Endothelial cell of umbilical vein (primary cell): ENCODE measurements around the gene PKD2L1. TPM values are rescaled to one million over a fixed set of nuclear protein-coding genes. Genes with fewer than 3 reads are reported as not detected.

Source experiments
- BruUV-seq: library from RNA; stranded (reverse); fragments of 400-500 nt; replicated peaks from 2 replicates; lab custom pipeline; 2021; lab: Mats Ljungman, UMichigan
- CTCF ChIA-PET: fragments of 300-600, 350-600 bp; sonication (Branson Sonifier 250); formaldehyde crosslinking; loops from one replicate; lab custom pipeline; 2021; ENCODE audit warnings: antibody characterized with exemption, inconsistent platforms; lab: Charles Lee
- POLR2A ChIA-PET: fragments of 300-600, 350-600 bp; sonication (Branson Sonifier 250); formaldehyde crosslinking; loops from one replicate; lab custom pipeline; 2021; ENCODE audit warnings: antibody characterized with exemption, inconsistent platforms; lab: Charles Lee
- DNase-seq: peaks from one replicate; pipeline ENCODE4 v3.0.0-alpha.2; 2011; ENCODE audit warnings: low read depth, low spot score
- FAIRE-seq: peaks from 2 replicates; lab custom pipeline; 2011; peaks lifted over from hg19 to GRCh38; lab: Jason Lieb, UNC
- H2AFZ ChIP-seq: 2 replicates; pipeline ENCODE4 v1.6.0; 2012; ENCODE audit warnings: low read depth, low read length, control low read depth, inconsistent platforms
- H3K27ac ChIP-seq: 2 replicates; pipeline ENCODE4 v1.5.1; 2011; ENCODE audit warnings: low read depth, mild to moderate bottlenecking, control low read depth, low read length, moderate library complexity; ENCODE audit not compliant: insufficient read depth
- H3K27me3 ChIP-seq, 2 experiments: 2 replicates each; pipeline versions ENCODE4 v1.6.0 to v1.6.1; 2011; ENCODE audit warnings: low read length in 2 of 2, mixed read lengths in 1 of 2; ENCODE audit not compliant: control insufficient read depth in 2 of 2, insufficient read depth in 2 of 2
- H3K36me3 ChIP-seq, 2 experiments: 2 replicates in 1 of 2; 3 replicates in 1 of 2; pipeline ENCODE4 v1.5.1; 2011; ENCODE audit warnings: low read length in 2 of 2, mild to moderate bottlenecking in 1 of 2, moderate library complexity in 1 of 2; ENCODE audit not compliant: control insufficient read depth in 2 of 2, insufficient read depth in 2 of 2; ENCODE audit errors: extremely low read depth in 1 of 2
- H3K4me1 ChIP-seq: 3 replicates; pipeline ENCODE4 v1.5.1; 2011; ENCODE audit warnings: mild to moderate bottlenecking, low read length; ENCODE audit not compliant: control insufficient read depth, insufficient read depth; ENCODE audit errors: extremely low read depth
- H3K4me2 ChIP-seq: 2 replicates; pipeline ENCODE4 v1.6.1; 2011; ENCODE audit warnings: low read length, control low read depth, mixed read lengths; ENCODE audit not compliant: insufficient read depth
- H3K4me3 ChIP-seq, 3 experiments: fragments of 200-600 bp in 1 of 3; sonication (generic), shearing (Covaris generic) in 1 of 3; replicated peaks in 1 of 3; 2 replicates each; pipeline ENCODE4 v1.5.1; 2011 to 2016; ENCODE audit warnings: control low read depth in 3 of 3, low read length in 3 of 3, mild to moderate bottlenecking in 2 of 3, inconsistent platforms in 1 of 3, low read depth in 1 of 3, moderate library complexity in 1 of 3; ENCODE audit not compliant: insufficient read depth in 1 of 3
- H3K79me2 ChIP-seq: 2 replicates; pipeline ENCODE4 v1.6.0; 2012; ENCODE audit warnings: low read length, inconsistent platforms; ENCODE audit not compliant: control insufficient read depth, insufficient read depth
- H3K9ac ChIP-seq: replicated peaks from 2 replicates; pipeline ENCODE3; 2011; ENCODE audit warnings: low read length, control low read depth; ENCODE audit not compliant: insufficient read depth; ENCODE audit errors: extremely low read depth
- H3K9me1 ChIP-seq: replicated peaks from 3 replicates; pipeline ENCODE4 v1.6.0; 2011; ENCODE audit warnings: mild to moderate bottlenecking, low read length; ENCODE audit not compliant: control insufficient read depth, insufficient read depth; ENCODE audit errors: extremely low read depth
- H3K9me3 ChIP-seq: replicated peaks from 2 replicates; pipeline ENCODE4 v1.5.1; 2012; ENCODE audit warnings: low read length, inconsistent platforms; ENCODE audit not compliant: control insufficient read depth, insufficient read depth
- H4K20me1 ChIP-seq: replicated peaks from 2 replicates; pipeline ENCODE3; 2011; ENCODE audit warnings: mild to moderate bottlenecking, low read length; ENCODE audit not compliant: control insufficient read depth, insufficient read depth; ENCODE audit errors: extremely low read depth
- GATA2 ChIP-seq: IDR thresholded peaks from 2 replicates; pipeline ENCODE4 v1.7.0; 2011; ENCODE audit warnings: low read depth, mild to moderate bottlenecking, moderate library complexity, mixed read lengths, low read length; ENCODE audit not compliant: insufficient read length, insufficient read depth
- JUN ChIP-seq: IDR thresholded peaks from 2 replicates; pipeline ENCODE4 v1.6.1; 2011; ENCODE audit warnings: borderline replicate concordance, low read depth; ENCODE audit not compliant: insufficient read length, insufficient read depth
- dilution Hi-C: fragments of 300-500 bp; cut with MboI; formaldehyde crosslinking; loops from one replicate; pipeline ENCODE4 v1.15.0; 2019; ENCODE audit warnings: low sequenced_read_pairs; ENCODE audit not compliant: extremely low pct_ligation_motif_present
- intact Hi-C: fragments of 100-400 bp; cut with micrococcal nuclease; formaldehyde crosslinking; loops from one replicate; pipeline ENCODE4 v1.10.0; 2022
- polyA plus RNA-seq, 4 experiments: library from polyadenylated mRNA; depleted of rRNA in 3 of 4; stranded (reverse) in 3 of 4; unstranded in 1 of 4; fragments of >200 nt; gene quantifications; 2 replicates each; pipeline versions ENCODE4 v1.2.1 to v1.2.3, GENCODE V29; 2011 to 2012; ENCODE audit warnings: missing spikeins in 1 of 4
- total RNA-seq: library from RNA; stranded (reverse); gene quantifications from 2 replicates; pipeline ENCODE4 v1.2.3, GENCODE V29; 2021
- TF ChIP-seq, protein P1 (sequence below): IDR thresholded peaks from 2 replicates; pipeline ENCODE4 v1.6.1; 2011; ENCODE audit not compliant: insufficient read depth, insufficient read length
- TF ChIP-seq, protein P2 (sequence below), 2 donors: IDR thresholded peaks; 1 replicate in 1 of 2; 2 replicates in 1 of 2; pipeline ENCODE4 v1.5.1; 2011; ENCODE audit warnings: low read length in 2 of 2, mild to moderate bottlenecking in 2 of 2, moderate library complexity in 2 of 2, control low read depth in 1 of 2, inconsistent platforms in 1 of 2, low read depth in 1 of 2; ENCODE audit not compliant: insufficient read depth in 1 of 2; ENCODE audit errors: extremely low read depth in 1 of 2

Gene PKD2L1
- total and polyA plus RNA-seq, 2 donors (not counting 3 experiments of a cell fraction or from before 2014, with no cell fraction given): not detected

DNA sequence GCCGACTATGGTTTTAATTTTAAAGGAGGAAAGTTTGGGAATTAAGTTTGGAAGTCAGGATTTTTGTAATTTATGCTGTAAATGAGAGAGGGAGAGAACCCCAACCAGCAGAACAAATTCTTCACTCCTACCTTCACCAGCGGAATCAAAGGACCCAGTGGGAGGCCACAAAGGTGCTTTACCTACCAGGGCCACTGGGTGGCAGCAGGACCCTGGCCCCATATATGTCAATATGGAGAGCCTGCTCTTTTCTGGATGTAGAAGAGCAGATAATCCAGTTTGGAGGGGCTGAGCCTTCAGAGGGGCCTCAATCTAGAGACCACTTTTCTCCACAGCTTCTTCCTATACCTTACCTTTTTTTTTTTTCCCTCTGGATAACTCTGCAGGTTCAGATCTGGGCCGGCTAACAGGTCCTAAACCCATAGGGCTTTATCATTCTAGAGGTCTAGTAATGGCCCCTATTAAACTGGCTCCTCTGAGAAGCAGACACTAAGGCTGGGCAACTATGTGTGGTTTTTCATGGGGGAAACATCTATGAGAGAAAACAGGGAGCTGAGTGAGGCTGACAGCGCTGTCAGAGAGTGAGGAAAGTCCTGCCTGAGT lies 8.5 kb upstream of the PKD2L1 start:
- Histone ChIP-seq H3K4me3 (no peak overlapping the region), H3K79me2 (no peaks in the 10 kb centered on the region), H2AFZ (no peak overlapping the region), H3K4me1 (no peaks in the 10 kb centered on the region), H3K9me3 (no peaks in the 10 kb centered on the region), H3K9ac (no peak overlapping the region), H3K36me3 (no peaks in the 10 kb centered on the region), H4K20me1 (no peaks in the 10 kb centered on the region), H3K9me1 (no peaks in the 10 kb centered on the region), H3K27ac (no peak overlapping the region), H3K4me2 (no peak overlapping the region), H3K27me3 (peaks cover 7 to 8% of the 10 kb centered on the region in 2 experiments)
- dilution Hi-C loops (no loop called here), intact Hi-C loops (loop anchor here (1.0 to 2.0 kb wide), 4 partner anchors 95 to 492 kb away; partner anchors contain the start of gene SEC31B)
- TF ChIP-seq, protein P1, sequence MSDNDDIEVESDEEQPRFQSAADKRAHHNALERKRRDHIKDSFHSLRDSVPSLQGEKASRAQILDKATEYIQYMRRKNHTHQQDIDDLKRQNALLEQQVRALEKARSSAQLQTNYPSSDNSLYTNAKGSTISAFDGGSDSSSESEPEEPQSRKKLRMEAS: no peak
- TF ChIP-seq, protein P2, sequence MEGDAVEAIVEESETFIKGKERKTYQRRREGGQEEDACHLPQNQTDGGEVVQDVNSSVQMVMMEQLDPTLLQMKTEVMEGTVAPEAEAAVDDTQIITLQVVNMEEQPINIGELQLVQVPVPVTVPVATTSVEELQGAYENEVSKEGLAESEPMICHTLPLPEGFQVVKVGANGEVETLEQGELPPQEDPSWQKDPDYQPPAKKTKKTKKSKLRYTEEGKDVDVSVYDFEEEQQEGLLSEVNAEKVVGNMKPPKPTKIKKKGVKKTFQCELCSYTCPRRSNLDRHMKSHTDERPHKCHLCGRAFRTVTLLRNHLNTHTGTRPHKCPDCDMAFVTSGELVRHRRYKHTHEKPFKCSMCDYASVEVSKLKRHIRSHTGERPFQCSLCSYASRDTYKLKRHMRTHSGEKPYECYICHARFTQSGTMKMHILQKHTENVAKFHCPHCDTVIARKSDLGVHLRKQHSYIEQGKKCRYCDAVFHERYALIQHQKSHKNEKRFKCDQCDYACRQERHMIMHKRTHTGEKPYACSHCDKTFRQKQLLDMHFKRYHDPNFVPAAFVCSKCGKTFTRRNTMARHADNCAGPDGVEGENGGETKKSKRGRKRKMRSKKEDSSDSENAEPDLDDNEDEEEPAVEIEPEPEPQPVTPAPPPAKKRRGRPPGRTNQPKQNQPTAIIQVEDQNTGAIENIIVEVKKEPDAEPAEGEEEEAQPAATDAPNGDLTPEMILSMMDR (IDR thresholded peaks at IDR 0.05; ENCODE audit: extremely low read depth in 1 of 2, insufficient read depth in 1 of 2, low read depth in 1 of 2, low read length in 2 of 2): peak; percentile 81 to 88
- TF ChIP-seq JUN: no peak
- TF ChIP-seq GATA2: no peak
- ChIA-PET CTCF (interaction anchor here (0.6 to 7.0 kb wide), 10 partner anchors 35 to 536 kb away, joined by 3 to 110 read pairs (median 9); no protein-coding TSS in a partner anchor), POLR2A (no interaction called here)
- DNase-seq (peak; percentile 63), FAIRE-seq (peak; percentile 26)
- BruUV-seq: no TSS peak
